Pancreas (tissue), 10 donors: ENCODE data around the gene SLC9A4. TPM values are rescaled to one million over a fixed set of nuclear protein-coding genes. Genes with fewer than 3 reads are reported as not detected.
A peak's percentile ranks its signal among the peaks of the same experiment; 100 is the strongest.

Experiments
- ATAC-seq, 4 donors: fragments of 200-7000 bp; cut with Tn5 transposase; one replicate each; pipeline versions ENCODE4 v1.8.0 to v1.9.1; 2020; ENCODE audit warnings: mild to moderate bottlenecking in 4 of 4, moderate library complexity in 4 of 4
- DNase-seq, 6 donors: peaks; one replicate each; pipeline ENCODE4 v3.0.0-alpha.2; 2020
- FAIRE-seq: peaks from 2 replicates; lab custom pipeline; 2012; peaks lifted over from hg19 to GRCh38; lab: Jason Lieb, UNC
- H3K27ac ChIP-seq, 4 donors: fragments of 200-600 bp; sonication (generic); 1 replicate in 3 of 4; 2 replicates in 1 of 4; pipeline versions ENCODE4 v1.5.0 to v1.8.0; 2020
- H3K27me3 ChIP-seq, 4 donors: fragments of 200-600 bp; one replicate each; pipeline ENCODE4 v1.8.0; 2021
- H3K36me3 ChIP-seq, 3 donors: fragments of 200-600 bp; sonication (generic) in 1 of 3; one replicate each; pipeline versions ENCODE4 v1.5.0 to v1.8.0; 2020 to 2021
- H3K4me1 ChIP-seq, 3 donors: fragments of 200-600 bp; one replicate each; pipeline ENCODE4 v1.8.0; 2021
- H3K4me3 ChIP-seq, 4 donors: fragments of 200-600 bp; sonication (generic) in 2 of 4; one replicate each; pipeline versions ENCODE4 v1.5.0 to v1.8.0; 2020 to 2021
- H3K9me3 ChIP-seq, 4 donors: fragments of 200-600 bp; one replicate each; pipeline ENCODE4 v1.8.0; 2021
- WGBS, 2 donors: extraction: QIAGEN DNeasy Blood & Tissue Kit; methylation state at CpG; one replicate each; pipeline ENCODE4 v1.1.7; 2013; 5-methylcytosine and 5-hydroxymethylcytosine counted together
- intact Hi-C, 3 donors: fragments of 100-400 bp; cut with DNase I; formaldehyde crosslinking; loops; one replicate each; pipeline versions ENCODE4 v1.11.1 to v1.14.2; 2022
- polyA plus RNA-seq, 2 donors: library from polyadenylated mRNA; stranded (reverse); fragments of 200-250 nt; gene quantifications; one replicate each; pipeline ENCODE4 v1.2.3, GENCODE V29; 2013
- total RNA-seq, 6 donors: library from RNA; stranded (reverse); fragmentation: NEBNext Ultra II Directional in 4 of 6; extraction: Animal tissue kit (Norgen Biotek cat#: 25700) in 4 of 6; gene quantifications; one replicate each; pipeline versions ENCODE4 v1.2.1 to v1.2.4, GENCODE V29; 2021 to 2023
- TF ChIP-seq, protein P1 (sequence below), 4 donors: fragments of 200-600 bp; sonication (generic) in 3 of 4; IDR thresholded peaks; one replicate each; pipeline versions ENCODE4 v1.5.0 to v1.8.0; 2021; ENCODE audit warnings: antibody characterized with exemption in 4 of 4
- donor health status: healthy with polysubstance abuse.
- donor health status: DM: no; HTN: no; CAD: no; lungs with moderate emphysema.
- donor health status: DM: no; HTN: no; CAD: no.
- donor health status: control.
- donor health status: control.
- donor health status: Bipolar disorder and iron deficiency.
- donor health status: DM: yes; HTN: yes; CAD: no.
- donor health status: DM: no; HTN: no; CAD: no.
- donor health status: DM: no; HTN: no; CAD: no.
- donor health status: DM: yes; HTN: yes; CAD: no.

SLC9A4 gene
- total and polyA plus RNA-seq, 8 donors: 0.03 to 0.41 (median 0.09) TPM; not detected in 5

DNA sequence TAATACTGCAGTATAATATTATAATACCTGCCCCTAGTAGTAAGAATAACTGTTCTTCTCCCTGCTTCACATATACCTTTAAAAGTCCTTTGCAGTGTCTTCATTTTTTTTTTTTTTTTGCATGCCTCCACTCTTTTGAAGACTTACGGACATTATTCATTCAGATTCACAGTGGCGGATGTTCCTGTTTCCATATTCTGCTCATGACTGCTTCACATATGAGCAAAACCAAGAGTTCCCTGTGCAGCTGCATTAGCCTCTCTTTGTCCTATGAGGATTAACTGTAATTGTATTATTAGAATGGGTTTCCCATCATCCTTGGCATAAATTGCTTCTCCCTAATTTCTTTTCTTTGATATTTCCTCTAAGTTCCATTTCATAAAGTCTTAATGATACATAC is 37.3 kb upstream of the SLC9A4 start:
- 87 to 100% methylated on average over 2 of the region's 2 CpGs for WGBS, 2 donors
- H3K27ac ChIP-seq: no peak overlapping the region
- ATAC-seq: no peak

DNA sequence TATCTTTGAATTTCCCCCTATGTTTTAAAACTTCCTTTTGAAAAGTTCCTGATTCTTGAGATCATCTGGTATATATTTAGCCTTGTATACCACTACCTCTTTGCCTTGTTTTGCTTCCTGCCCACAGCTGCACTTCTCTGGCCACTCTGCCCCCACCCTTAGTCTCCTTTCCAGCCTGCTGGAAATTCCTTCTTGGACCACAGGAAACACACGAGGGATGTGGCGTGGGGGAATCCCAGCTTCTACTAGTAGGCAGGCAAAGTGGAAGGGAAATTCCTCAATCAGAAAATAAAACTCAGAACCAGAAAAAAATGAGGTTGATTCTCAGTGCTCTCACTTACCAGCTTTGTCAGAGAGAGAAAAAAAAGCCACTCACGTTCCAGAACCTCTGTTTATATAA is 36.7 kb upstream of the SLC9A4 start:
- DNase-seq (no peak), FAIRE-seq (no peak), ATAC-seq (peak in 1 of 4 donors; percentile 61)
- H3K4me1 ChIP-seq: no peaks in the 10 kb centered on the region
- intact Hi-C loops: no loop called here
- no peak overlapping the region for H3K4me3 ChIP-seq
- H3K36me3 ChIP-seq: no peaks in the 10 kb centered on the region
- WGBS, 2 donors: 29 to 30% methylated on average over 3 of the region's 3 CpGs
- TF ChIP-seq, protein P1, sequence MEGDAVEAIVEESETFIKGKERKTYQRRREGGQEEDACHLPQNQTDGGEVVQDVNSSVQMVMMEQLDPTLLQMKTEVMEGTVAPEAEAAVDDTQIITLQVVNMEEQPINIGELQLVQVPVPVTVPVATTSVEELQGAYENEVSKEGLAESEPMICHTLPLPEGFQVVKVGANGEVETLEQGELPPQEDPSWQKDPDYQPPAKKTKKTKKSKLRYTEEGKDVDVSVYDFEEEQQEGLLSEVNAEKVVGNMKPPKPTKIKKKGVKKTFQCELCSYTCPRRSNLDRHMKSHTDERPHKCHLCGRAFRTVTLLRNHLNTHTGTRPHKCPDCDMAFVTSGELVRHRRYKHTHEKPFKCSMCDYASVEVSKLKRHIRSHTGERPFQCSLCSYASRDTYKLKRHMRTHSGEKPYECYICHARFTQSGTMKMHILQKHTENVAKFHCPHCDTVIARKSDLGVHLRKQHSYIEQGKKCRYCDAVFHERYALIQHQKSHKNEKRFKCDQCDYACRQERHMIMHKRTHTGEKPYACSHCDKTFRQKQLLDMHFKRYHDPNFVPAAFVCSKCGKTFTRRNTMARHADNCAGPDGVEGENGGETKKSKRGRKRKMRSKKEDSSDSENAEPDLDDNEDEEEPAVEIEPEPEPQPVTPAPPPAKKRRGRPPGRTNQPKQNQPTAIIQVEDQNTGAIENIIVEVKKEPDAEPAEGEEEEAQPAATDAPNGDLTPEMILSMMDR (IDR thresholded peaks at IDR 0.05): no peak
- H3K9me3 ChIP-seq: no peaks in the 10 kb centered on the region
- no peaks in the 10 kb centered on the region for H3K27me3 ChIP-seq
- no peak overlapping the region for H3K27ac ChIP-seq

More for the DNA sequence above, 37.3 kb upstream of the SLC9A4 start:
- H3K4me1 ChIP-seq: no peaks in the 10 kb centered on the region
- DNase-seq (no peak), FAIRE-seq (no peak)
- H3K27me3 ChIP-seq: no peaks in the 10 kb centered on the region
- no peaks in the 10 kb centered on the region for H3K9me3 ChIP-seq
- H3K36me3 ChIP-seq: no peaks in the 10 kb centered on the region
- TF ChIP-seq, protein P1 (IDR thresholded peaks at IDR 0.05): no peak
- intact Hi-C loops: no loop called here
- H3K4me3 ChIP-seq: no peak overlapping the region

DNA sequence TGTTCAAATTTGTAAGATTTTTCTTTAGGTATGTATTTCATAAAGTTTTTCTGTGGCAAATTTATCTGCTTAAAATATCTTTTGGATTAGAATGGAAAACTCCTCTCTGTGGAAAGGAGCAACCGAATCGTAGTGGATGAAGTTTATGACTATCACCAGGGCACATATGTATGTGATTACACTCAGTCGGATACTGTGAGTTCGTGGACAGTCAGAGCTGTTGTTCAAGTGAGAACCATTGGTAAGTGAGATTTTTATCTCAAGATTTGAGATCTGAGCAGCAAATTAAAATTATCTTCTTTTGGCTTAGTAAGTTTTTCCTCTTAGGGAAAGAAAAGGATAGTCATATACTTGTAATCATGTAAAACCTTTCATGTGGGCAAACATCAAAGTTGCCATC is 35.9 kb upstream of the SLC9A4 start:
- intact Hi-C loops: no loop called here
- H3K27me3 ChIP-seq: no peaks in the 10 kb centered on the region
- DNase-seq: no peak

DNA sequence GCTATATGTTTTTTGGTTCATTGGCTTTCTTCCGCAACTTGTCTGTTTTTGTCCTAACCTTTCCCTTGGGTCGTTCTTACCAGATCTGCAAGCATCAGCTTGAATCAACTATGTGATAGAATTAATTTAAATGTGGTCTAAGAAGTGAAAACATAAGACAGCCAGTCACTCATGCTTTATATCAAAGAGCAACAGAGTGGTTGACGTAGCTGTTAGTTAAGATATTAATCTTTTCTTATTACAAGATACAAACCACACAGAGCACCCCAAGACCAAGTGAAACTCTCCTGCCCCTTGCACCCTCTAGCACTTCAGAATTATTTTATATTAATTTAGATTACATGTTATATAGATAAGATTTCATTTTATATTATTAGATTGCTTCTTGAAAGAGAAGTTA is 34.9 kb upstream of the SLC9A4 start:
- Histone ChIP-seq H3K27me3 (no peaks in the 10 kb centered on the region), H3K4me1 (no peaks in the 10 kb centered on the region), H3K9me3 (no peaks in the 10 kb centered on the region), H3K27ac (no peak overlapping the region), H3K4me3 (no peak overlapping the region), H3K36me3 (no peaks in the 10 kb centered on the region)
- FAIRE-seq: no peak
- no peak for DNase-seq
- no peak for ATAC-seq
- TF ChIP-seq, protein P1 (IDR thresholded peaks at IDR 0.05): no peak
- intact Hi-C loops: no loop called here
- WGBS, 2 donors: 82 to 83% methylated on average over 3 of the region's 3 CpGs

More for the DNA sequence above, 35.9 kb upstream of the SLC9A4 start:
- FAIRE-seq: no peak
- ATAC-seq: no peak
- 68 to 87% methylated on average over 4 of the region's 4 CpGs for WGBS, 2 donors
- Histone ChIP-seq H3K27ac (no peak overlapping the region), H3K4me3 (no peak overlapping the region), H3K36me3 (no peaks in the 10 kb centered on the region), H3K9me3 (no peaks in the 10 kb centered on the region), H3K4me1 (no peaks in the 10 kb centered on the region)
- TF ChIP-seq, protein P1 (IDR thresholded peaks at IDR 0.05): no peak

DNA sequence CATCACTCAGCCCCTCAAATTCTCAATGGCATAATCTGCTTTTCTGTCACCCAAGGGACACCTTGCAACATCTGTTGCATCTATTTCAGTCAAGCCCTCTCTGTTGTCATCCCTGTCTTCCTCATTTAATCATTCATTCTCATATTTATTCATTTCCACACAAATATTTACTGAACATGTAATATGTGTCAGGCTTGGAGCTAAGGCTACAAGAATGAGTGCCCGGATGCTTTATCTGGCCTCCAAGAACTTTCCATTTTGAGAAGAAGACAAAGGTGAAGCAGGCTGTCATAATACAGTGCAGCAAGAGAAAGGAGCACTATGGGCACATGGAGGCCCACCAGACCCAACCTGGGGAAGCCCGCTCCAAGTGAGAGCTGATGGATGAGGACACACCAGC is 34.4 kb upstream of the SLC9A4 start:
- ATAC-seq: no peak

More for the DNA sequence above, 34.4 kb upstream of the SLC9A4 start:
- H3K4me3 ChIP-seq: no peak overlapping the region
- no peak overlapping the region for H3K27ac ChIP-seq
- no peaks in the 10 kb centered on the region for H3K36me3 ChIP-seq
- intact Hi-C loops: no loop called here
- H3K9me3 ChIP-seq: no peaks in the 10 kb centered on the region
- WGBS, 2 donors: 81 to 91% methylated on average over 2 of the region's 2 CpGs
- TF ChIP-seq, protein P1 (IDR thresholded peaks at IDR 0.05): no peak
- H3K4me1 ChIP-seq: no peaks in the 10 kb centered on the region
- no peaks in the 10 kb centered on the region for H3K27me3 ChIP-seq
- DNase-seq: no peak
- no peak for FAIRE-seq
